Measurements from ENCODE around the gene INAFM1. TPM values are rescaled to one million over a fixed set of nuclear protein-coding genes. Genes with fewer than 3 reads are reported as not detected.

Gene INAFM1
- total and polyA plus RNA-seq, 9 of the 15 experiments (the other 6 are each of a cell fraction or from before 2014, with no cell fraction given), result 0.71 to 30.9 (median 3.1) TPM

DNA sequence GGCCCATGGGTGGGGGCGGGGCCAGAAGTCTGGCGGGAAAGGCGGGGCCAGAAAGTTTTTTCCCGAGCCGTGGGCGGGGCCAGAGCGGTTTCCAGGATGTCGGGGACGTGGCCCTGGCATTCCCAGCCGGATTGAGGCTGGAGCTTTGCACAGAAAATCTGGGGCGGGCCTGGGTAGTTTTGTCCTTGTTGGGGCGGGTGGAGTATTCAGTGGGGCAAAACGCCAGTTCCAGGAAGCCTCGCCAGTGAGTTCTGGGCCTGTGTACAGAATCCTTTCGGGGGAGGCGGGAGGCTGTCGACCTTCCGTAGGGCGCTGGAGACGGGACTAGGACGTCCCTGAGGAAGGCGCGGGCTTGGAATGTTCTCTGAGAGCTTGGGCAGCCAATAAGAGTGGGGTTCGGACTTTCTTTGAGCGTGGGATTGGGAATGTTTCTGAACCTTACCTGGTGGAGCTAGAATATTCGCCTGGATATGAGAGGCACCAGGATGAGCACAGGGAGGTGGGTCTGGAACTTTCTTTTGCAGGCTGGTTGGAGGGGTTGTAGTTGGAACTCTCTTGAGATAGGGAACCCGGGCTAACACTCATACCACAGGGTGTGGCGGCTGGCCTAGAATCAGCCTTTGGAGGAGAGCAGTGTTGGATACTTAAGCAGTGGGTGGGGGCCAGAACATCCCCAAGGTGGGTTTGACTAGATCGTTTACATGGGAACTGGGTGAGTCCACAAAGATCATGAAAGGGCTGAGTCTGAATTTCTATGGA lies 17.1 kb upstream of the INAFM1 start (continued):
- TF ChIP-seq UBTF (IDR thresholded peaks at IDR 0.05; ENCODE audit: borderline replicate concordance in 1 of 2, low read depth in 2 of 2, low read length in 2 of 2), result 0 out of 4 replicates have a peak, but pooled peaks of 1 of the 2 experiments have one; percentile 34
- TF ChIP-seq RBM22 (IDR thresholded peaks at IDR 0.05; ENCODE audit: low read depth, low read length, poor library complexity, severe bottlenecking), result no peak
- TF ChIP-seq TOE1 (IDR thresholded peaks at IDR 0.05; ENCODE audit: borderline replicate concordance), result no peak
- no peak for TF ChIP-seq TOE1 (CRISPR knock-in tag; IDR thresholded peaks at IDR 0.05; ENCODE audit: borderline replicate concordance, low read depth)

DNA sequence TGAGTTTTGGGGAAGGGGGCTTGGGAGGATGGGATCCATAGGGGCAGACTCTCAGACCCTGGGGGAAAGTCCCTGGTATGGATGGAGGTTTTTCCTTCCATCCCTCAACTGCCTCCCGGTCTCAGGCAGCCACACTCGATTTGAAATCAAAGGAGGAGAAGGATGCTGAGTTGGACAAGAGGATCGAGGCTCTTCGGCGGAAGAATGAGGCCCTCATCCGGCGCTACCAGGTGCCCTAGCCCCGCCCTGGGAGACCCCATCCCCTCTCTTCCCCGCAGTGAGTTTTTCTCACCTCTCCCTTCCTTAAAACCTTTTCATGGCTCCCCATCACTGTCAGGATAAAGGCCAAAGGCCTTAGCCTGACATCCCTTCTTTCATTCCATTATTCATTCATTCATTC lies 16.3 kb upstream of the INAFM1 start:
- ChIA-PET POLR2A (interaction anchor here (1.5 to 2.6 kb wide), 2 partner anchors 10 to 14 kb away, joined by 6 to 11 read pairs; no protein-coding TSS in a partner anchor), CTCF (ENCODE audit: low intra/inter-chr PET ratio) (no interaction called here)
- H3K79me2 ChIP-seq (ENCODE audit: control insufficient read depth, insufficient read depth, low read length), result peaks cover 38% of the 10 kb centered on the region
- peaks cover 7% of the 10 kb centered on the region; the same call in 1 of the 2 replicates for H4K20me1 ChIP-seq (replicated peaks; ENCODE audit: control insufficient read depth, insufficient read depth, low read length)
- 70% methylated on average over 2 of the region's 9 CpGs for WGBS (ENCODE audit: insufficient coverage, low coverage, missing lambda C conversion rate)
- no peak overlapping the region for H3K27ac ChIP-seq (ENCODE audit: extremely low read depth, low read depth, low read length)
- FAIRE-seq (no peak), ATAC-seq (no peak), DNase-seq (ENCODE audit: extremely low read depth in 1 of 4, low spot score in 3 of 4) (no peak)
- BruUV-seq (replicated peaks), result no TSS peak
- peaks cover 49% of the 10 kb centered on the region; the same call in 2 of the 3 replicates for H3K36me3 ChIP-seq (ENCODE audit: control insufficient read depth, insufficient read depth, low read length)
- no peak overlapping the region for H2AFZ ChIP-seq (ENCODE audit: low read depth, low read length)
- H3K4me2 ChIP-seq (ENCODE audit: insufficient read depth, low read length), result peak overlapping the region; percentile 99; the same call in 1 of the 2 replicates
- H3K4me3 ChIP-seq, result peak overlapping the region; percentile 53; the same call in 1 of the 2 replicates
- H3K9me1 ChIP-seq (ENCODE audit: control insufficient read depth, insufficient read depth, low read length), result no peaks in the 10 kb centered on the region
- intact Hi-C loops (cut with micrococcal nuclease), result no loop called here
- peaks cover 8 to 29% of the 10 kb centered on the region in 2 experiments; a peak in 4 of 5 replicates for H3K4me1 ChIP-seq (replicated peaks in 1 of 2; ENCODE audit: control insufficient read depth in 2 of 2, insufficient read depth in 2 of 2, low read length in 2 of 2)
- H3K9me3 ChIP-seq (replicated peaks; ENCODE audit: control insufficient read depth, insufficient read depth, low read depth, low read length), result no peaks in the 10 kb centered on the region; the same call in 1 of the 2 replicates
- H3K9ac ChIP-seq (ENCODE audit: insufficient read depth in 1 of 2, low read depth in 2 of 2, low read length in 2 of 2), result peak overlapping the region; percentile 17 to 92; a peak in 2 of 4 replicates
- in situ Hi-C loops (cut with MboI), result no loop called here
- no peaks in the 10 kb centered on the region for H3K27me3 ChIP-seq (ENCODE audit: control insufficient read depth in 2 of 2, insufficient read depth in 2 of 2, low read length in 2 of 2)
- TF ChIP-seq PTBP1 (IDR thresholded peaks at IDR 0.05; ENCODE audit: low read depth, low read length) (no peak), NR2F6 (CRISPR knock-in tag; IDR thresholded peaks at IDR 0.05) (no peak), ZFP36 (IDR thresholded peaks at IDR 0.05; ENCODE audit: low read depth, low read length, partially characterized antibody) (no peak), UBTF (IDR thresholded peaks at IDR 0.05; ENCODE audit: borderline replicate concordance in 1 of 2, low read depth in 2 of 2, low read length in 2 of 2) (no peak), YY1 (IDR thresholded peaks at IDR 0.05; ENCODE audit: borderline replicate concordance in 1 of 3, control insufficient read depth in 1 of 3, extremely low read depth in 1 of 3, insufficient read depth in 3 of 3, insufficient read length in 1 of 3, insufficient replicate concordance in 2 of 3, low read depth in 1 of 3, low read length in 2 of 3) (no peak), FOXJ2 (tag; IDR thresholded peaks at IDR 0.05) (no peak), GTF2A2 (tag; IDR thresholded peaks at IDR 0.05) (no peak), KDM1A (IDR thresholded peaks at IDR 0.05) (no peak), CBFA2T3 (IDR thresholded peaks at IDR 0.05) (no peak), NCOR1 (IDR thresholded peaks at IDR 0.05) (no peak), ZNF41 (CRISPR knock-in tag; conservative IDR thresholded peaks at IDR 0.05) (no peak), RBM15 (IDR thresholded peaks at IDR 0.05; ENCODE audit: insufficient read depth, low read length) (no peak)

Data from K562 (cell line).